Stimulated activated CD8-positive, alpha-beta memory T cell treated with anti-CD3 and anti-CD28 coated beads, Interleukin-15, amount 100 ng/mL, for 24 hours (primary cell): ENCODE data around the gene SPPL2A.

Source experiments
- DNase-seq: peaks from one replicate; pipeline ENCODE4 v3.0.0-alpha.2; 2020; ENCODE audit warnings: low read depth

Gene SPPL2A

GRCh38 chr15:50686469-50687301, 78.8 kb downstream of the SPPL2A start, which contains the start of gene TRPM7:
TSS of gene TRPM7 (minus strand) at chr15:50686797. CDS start at chr15:50686533, 264 bp downstream.
- DNase-seq: peak; percentile 79

DNA sequence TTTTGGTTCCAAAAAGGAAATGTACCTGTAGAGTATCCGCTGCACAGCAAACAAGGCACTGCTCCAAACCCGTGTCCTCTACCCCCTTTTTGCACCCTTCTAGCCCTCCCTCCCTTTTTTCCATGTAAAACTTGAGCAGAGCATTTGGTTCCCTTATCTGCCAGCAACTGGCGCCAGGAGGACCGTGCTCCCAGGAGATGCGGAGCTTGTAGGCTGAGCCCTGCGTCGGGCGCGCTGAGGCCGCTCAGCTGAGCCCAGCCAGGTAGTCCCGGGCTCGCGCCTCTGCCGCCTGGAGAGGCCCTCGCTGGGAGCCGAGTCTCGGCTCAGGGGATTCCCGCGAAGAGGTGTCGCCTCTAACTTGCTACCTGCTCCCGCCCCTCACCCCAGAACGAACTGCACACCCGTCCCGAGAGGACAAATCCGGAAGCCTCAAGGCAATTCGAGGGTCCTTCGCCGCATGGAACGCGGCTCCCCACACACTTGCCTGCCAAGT, 79.5 kb downstream of the SPPL2A start:
- peak; percentile 44 for DNase-seq

DNA sequence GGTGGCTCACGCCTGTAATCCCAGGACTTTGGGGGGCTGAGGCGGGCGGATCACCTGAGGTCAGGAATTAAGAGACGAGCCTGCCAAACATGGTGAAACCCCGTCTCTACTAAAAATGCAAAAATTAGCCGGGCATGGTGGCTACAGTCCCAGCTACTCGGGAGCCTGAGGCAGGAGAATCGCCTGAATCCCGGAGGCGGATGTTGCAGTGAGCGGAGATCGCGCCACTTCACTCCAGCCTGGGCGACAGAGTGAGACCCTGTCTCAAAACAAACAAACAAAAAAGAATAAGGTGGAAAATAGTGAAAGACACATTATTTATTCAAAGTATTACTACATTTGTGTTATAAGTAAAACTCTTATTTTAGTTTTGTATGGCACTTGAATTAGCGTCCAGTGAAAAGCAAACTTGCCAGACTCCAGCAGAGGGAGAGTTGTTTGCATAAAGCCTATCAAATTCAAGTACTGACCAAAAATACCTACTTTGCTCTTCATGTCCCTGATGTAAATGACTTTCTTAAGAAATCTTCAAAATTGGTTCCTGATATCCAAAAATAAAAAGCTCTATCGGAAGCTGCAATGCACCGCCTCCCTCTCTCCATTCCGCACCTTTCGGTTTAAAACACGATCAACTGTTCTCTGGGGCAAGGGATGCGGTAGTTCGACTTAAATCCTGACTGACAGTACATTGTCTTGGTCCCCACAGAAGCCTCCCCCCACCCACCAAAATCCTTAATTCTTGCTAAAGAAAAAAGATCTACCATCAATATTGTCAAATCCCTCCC, 80.1 kb downstream of the SPPL2A start:
- DNase-seq: no peak

GRCh38 chr15:50681467-50681866, 84.0 kb downstream of the SPPL2A start:
- DNase-seq: no peak

GRCh38 chr15:50676799-50677483, 88.6 kb downstream of the SPPL2A start:
- no peak for DNase-seq

DNA sequence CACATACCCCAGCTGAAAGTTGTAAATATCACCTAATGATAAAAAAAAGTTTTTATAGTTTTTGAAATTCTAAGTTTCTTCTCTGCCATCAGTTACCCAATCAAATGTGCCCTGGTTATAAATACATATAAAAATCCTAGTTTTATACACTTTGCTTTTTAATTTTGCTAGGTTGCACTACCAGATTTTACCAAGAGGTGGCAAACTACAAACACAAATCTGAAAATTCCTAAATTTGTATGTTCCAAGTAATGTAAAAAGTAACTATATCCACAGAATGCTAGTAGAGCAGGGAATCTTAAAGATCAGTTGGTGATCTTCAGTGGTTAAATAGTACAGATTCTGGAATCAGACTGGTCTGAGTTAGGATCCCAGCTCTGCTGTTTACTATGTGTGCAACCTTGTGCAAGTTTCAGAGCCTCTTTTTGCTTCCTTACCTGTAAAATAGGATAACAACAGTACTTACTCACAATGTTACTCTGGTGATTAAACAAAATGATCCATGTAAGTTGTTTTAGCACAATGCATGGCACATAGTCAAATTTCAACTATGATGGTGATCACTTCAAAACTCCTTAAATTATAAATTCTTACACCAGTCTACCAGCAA, 89.9 kb downstream of the SPPL2A start:
- no peak for DNase-seq

GRCh38 chr15:50670115-50670514, 95.4 kb downstream of the SPPL2A start:
- no peak for DNase-seq

GRCh38 chr15:50669611-50670010, 95.9 kb downstream of the SPPL2A start:
- no peak for DNase-seq

DNA sequence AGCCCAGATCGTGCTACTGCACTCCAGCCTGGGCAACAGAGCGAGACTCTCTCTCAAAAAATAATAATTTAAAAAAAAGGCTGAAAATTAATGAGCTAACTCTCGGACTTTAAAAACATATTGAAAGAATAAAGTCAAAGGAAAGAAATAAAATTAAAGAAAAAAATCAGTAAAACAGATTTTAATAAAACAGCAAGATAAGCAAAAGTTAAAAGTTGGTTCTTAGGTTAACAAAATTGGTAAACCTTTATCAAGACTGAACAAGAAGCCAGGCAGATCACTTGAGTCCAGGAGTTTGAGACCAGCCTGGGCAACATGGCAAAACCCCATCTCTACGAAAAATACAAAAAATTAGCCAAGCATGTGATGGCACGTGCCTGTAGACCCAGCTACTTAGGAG, 99.6 kb downstream of the SPPL2A start:
- DNase-seq: no peak

GRCh38 chr15:50655555-50655954, 110.0 kb downstream of the SPPL2A start:
- DNase-seq: no peak

GRCh38 chr15:50653156-50653743, 112.3 kb downstream of the SPPL2A start:
- no peak for DNase-seq

DNA sequence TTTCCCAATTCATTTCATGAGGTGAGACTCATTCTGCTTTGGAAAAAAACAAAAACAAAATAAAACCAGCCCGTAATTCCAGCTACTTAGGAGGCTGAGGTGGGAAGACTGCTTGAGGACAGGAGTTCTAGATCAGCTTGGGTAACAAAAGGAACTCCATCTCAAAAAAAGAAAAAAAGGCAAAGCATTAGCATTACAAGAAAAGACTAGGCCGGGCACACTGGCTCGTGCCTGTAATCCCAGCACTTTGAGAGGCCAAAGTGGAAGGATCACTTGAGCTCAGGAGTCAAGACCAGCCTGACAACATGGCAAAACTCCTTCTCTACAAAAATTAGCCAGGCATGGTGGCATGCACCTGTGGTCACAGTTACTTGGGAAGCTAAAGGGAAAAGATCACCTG, 112.8 kb downstream of the SPPL2A start:
- DNase-seq: no peak
